Activated CD4-positive, alpha-beta T cell treated with anti-CD3 and anti-CD28 coated beads for 1 hour (primary cell): ENCODE data around the gene KASH5.

ENCODE experiments used
- DNase-seq: peaks from one replicate; pipeline ENCODE4 v3.0.0-alpha.2; 2020

Gene KASH5

DNA sequence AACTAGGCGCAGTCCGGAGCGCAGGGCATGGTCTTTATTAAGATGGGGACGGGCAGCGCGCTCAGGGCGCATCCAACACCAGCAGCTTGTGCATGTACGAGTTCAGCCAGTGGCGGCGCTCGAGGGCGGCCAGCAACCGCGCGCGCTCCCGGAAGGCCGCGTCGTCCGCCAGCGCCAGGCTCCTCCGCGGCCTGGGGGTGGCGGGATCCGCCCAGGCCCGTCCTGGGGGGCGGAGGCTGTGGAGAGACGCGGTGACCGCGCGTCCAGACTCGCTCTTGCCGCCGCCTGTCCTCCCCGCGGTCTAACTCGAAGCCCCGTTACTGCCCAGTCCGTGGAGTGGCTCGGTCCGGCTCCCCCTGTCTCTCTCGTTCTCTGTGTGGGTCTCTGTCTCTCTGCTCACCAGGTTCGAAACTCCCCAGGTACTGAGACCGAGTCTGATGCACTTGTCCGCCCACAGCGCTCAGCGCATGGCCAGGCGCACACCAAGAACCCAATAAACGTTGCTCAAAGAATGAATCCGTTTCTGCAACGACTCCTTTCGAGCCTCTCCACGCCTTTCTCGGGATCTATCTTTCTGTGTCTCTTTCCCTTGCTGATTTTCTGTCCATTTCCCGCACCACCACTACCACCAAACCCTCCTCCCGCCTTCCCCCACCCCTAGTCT, 34.5 kb downstream of the KASH5 start:
- DNase-seq: no peak

GRCh38 chr19:49423071-49423984, 35.3 kb downstream of the KASH5 start, which contains the start of gene PTH2:
Gene PTH2 (minus strand): TSS chr19:49423441. CDS start chr19:49423339, 102 bp downstream.
- DNase-seq: no peak

- no peak for DNase-seq
Observed at GRCh38 chr19:49423985-49424303, 35.9 kb downstream of the KASH5 start.

DNA sequence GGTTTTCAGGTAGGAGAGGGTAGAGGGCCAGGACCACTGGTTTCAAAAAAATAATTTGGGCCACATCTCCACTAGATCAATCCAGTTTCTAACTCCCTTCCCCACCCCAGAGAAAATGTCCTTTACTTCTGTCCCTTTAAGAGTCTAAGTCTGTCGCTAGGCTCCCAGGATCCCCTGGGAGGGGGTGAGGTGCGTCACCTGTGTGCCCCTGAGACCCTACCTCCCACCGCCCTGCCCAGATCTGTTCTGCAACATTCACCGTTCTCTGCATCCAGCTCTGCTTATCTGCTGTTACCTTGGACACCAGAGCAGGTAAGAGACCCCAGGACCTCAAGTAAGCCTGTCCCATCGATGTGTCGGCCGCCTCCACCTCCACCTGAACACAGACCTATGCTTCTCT, 37.1 kb downstream of the KASH5 start, which contains the start of gene GFY:
Gene GFY, plus strand, starts transcription at position 211 of the 400 bp plus-strand sequence. CDS start 1,043 bp downstream, outside the sequence.
- no peak for DNase-seq

DNA sequence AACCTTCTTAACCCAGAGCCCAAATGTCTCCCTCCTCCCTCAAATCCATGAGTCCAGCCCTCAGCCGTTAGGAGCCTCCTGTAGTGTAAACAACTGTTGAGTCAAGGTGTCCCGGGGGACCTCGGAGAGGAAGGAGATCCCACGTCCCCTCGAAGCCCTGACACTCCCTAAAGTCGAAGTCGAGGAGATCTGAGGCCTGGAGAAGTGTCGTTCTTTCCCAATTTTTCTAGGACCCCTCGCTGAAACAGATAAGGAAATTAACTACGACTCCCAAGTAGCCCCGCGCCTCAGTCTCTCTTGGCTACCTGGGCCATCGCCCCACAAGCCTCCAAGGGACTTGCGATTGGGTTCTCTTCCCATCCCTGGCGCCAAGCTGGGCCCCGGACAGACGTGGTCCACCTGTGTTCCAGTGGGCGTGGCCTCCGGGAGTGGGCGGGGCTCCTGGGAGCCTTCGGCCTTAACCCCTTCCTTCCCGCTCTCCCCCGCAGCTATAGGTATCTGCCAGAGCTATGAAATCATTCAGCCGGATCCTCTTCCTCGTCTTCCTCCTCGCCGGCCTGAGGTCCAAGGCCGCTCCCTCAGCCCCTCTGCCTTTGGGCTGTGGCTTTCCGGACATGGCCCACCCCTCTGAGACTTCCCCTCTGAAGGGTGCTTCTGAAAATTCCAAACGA, 38.0 kb downstream of the KASH5 start:
- DNase-seq: no peak

- DNase-seq: no peak
Observed at GRCh38 chr19:49427339-49427738, 39.3 kb downstream of the KASH5 start.

DNA sequence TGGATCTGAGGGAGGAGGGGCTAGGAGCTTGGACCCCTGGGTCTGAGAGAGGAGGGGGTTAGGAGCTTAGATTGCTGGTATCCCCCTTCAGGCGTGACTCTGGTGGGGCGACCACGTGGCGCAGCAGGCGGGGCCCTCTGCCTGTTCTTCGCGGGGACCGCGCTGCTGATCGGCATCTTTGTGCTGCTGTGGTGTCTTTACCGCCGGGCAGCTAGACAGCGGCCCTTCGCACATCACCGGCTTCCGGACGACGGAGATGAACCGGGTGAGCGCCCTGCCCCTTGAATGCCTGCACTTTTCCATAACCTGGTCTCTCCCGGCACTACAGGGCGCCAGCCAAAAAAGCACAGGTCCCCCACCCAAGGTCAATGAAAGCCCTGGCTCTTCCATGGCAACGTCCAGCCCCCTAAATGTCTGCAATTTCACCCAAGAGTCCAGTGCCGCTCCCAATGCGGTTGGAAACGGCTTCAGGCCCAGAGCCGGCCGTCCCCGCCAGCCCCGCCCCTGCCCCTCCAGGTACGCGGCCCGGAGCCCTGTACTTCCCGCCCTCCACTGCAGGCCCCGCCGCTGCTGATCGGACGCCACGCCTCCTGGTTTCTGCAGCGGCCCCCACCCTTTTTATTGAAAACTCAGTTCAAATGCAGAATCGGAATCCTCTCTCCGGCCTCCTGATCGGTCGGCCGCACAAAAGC, 40.0 kb downstream of the KASH5 start:
- no peak for DNase-seq

GRCh38 chr19:49428547-49429451, 40.8 kb downstream of the KASH5 start:
- DNase-seq: no peak

GRCh38 chr19:49430172-49430677, 42.2 kb downstream of the KASH5 start:
- no peak for DNase-seq

DNA sequence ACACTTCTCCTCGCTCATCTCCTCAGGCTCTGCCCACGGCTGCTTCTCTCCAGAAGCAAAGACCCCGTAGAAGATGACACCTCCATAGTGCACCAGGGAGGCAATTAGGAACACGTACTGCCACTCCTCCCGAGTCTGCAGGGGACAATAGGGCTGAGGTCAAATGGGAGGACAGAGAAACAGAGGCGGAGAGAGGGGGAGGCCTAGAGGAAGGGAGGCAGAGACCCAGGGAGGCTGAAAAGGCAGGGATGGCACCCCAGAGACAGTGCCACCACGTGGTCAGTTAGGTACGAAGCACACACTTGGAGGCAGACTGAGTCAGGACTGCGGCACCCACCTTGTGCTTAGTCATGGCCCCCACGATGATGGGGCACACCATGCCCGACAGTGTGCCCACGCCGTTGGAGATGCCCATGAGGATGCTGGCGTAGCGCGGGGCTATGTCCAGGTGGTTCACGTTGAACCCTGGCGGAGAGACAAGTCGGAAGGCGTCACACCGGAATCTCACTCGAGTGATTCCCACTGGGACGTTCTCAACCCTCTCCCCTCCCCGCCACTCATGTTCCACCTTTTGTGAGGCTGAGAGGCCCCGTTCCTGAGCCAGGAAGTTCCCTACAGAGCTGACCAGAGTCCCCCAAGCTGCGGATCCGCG, 42.8 kb downstream of the KASH5 start:
- DNase-seq: no peak

- DNase-seq: no peak
Observed at GRCh38 chr19:49431330-49431749, 43.3 kb downstream of the KASH5 start.

DNA sequence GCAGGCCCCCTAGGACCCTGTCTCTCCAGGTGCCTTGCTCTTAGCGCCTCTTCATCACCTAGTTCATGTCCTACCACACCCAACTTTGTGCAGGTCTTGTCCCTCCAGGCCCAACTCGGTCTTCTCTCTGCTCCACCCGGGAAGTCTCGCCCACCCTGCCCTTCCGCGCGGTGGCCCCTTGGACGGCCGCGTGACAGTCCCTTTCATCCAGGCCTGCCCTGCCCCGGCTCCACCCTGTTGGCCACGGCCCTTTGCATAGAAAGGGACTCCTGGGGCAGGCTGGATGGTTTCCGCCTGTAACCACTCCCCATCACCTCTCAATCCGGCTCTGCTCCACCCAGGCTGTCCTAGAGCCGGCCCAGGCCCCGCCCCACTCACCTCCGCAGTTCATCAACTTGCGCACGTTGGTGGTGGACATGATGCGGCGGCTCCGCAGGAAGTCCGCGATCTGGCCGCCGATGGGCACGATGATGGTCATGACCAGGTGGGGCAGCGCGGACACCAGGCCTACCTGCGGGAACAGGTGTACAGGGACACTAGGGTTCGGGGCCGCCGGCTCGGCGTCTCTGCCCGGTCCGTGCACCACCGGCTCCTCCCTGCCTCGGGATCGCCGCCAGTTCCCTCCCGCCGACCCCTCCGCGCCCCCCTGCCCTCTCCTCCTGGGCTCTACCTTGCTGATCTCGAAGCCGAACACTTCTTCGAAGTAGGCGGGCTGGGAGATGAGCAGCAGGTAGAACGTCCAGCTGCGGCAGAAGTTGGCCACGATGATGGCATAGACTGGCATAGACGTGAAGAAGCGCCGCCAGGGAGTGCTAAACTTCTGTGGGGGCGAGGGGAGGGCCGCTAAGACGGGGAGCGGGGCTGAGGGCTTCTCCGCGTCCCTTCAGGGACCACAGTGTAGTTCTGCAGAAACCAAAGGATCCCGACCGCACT, 44.4 kb downstream of the KASH5 start:
- DNase-seq: no peak

- no peak for DNase-seq
Observed at GRCh38 chr19:49433240-49433901, 45.3 kb downstream of the KASH5 start.

- no peak for DNase-seq
Observed at GRCh38 chr19:49434907-49435583, 47.0 kb downstream of the KASH5 start.

DNA sequence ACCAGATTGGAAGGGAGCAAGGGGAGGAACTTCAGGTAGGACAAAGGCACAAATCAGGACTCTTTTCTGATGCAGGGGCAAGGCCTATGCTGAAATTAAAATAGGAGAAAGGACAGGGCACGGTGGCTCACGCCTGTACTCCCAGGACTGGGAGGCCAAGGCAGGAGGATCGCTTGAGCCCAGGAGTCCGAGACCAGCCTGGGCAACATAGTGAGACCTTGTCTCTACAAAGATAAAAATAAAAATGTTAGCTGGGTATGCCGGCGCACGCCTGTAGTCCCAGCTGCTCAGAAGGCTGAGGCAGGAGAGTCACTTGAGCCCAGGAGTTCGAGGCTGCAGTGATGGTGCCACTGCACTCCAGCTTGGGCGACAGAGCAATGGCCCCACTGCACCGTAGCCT, 47.6 kb downstream of the KASH5 start:
- no peak for DNase-seq

DNA sequence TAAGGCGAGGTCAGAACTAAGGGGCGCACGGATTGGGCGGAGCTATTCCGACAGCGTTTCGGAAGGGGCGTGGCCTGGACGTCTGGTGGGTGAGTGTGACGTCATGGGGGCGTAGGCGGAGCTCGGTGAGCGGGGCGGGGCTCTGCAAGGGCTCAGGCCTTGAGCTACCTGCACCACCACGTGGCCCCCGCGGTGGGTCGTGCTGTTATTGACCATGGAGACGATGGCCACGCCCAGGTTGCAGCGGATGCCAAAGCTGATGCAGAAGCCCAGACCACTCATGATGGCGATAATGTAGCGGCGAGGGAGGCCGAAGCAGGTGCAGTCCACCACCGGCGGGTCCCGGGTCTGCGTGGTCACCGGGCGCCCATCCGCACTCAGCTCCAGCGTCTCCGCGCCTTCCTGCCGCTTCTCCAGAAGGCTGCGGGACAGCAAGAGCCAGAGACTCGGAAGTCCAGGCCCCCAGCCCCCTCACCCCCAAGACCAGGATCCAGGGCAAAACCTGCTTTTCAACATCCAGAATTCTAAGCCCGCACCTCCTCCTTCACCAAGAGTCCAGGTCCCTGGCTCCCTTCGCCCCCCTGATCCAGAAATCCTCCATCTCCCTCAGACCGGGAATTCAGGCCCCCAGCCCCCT, 48.5 kb downstream of the KASH5 start:
- no peak for DNase-seq

- no peak for DNase-seq
Observed at GRCh38 chr19:49437231-49437630, 49.2 kb downstream of the KASH5 start.

DNA sequence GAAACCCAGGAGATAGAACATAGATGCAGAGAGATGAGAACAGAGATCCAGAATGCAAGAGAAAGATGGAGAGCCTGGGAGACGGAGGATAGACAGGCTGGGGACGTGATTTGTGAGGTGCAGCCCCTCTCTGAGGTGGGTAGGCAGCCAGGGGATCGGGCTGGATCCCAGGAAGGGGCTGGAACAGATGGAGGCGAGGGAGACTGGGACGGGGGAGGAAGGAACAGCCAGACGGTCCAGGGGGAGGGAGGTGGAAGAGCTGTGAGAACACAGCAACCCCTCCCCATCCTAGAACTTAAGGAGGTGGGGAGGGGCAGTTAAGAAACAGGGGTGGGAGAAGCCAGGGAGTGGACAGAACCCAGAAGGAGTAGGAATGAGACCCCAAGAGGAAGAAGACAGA, 50.2 kb downstream of the KASH5 start:
- no peak for DNase-seq
